Endothelial cell of umbilical vein (primary cell): Measurements from ENCODE around the gene IQCH. TPM values are rescaled to one million over a fixed set of nuclear protein-coding genes. Genes with fewer than 3 reads are reported as not detected.

ENCODE experiments used
- BruUV-seq: library from RNA; stranded (reverse); fragments of 400-500 nt; replicated peaks from 2 replicates; lab custom pipeline; 2021; lab: Mats Ljungman, UMichigan
- CTCF ChIA-PET: fragments of 300-600, 350-600 bp; sonication (Branson Sonifier 250); formaldehyde crosslinking; loops from one replicate; lab custom pipeline; 2021; ENCODE audit warnings: antibody characterized with exemption, inconsistent platforms; lab: Charles Lee
- POLR2A ChIA-PET: fragments of 300-600, 350-600 bp; sonication (Branson Sonifier 250); formaldehyde crosslinking; loops from one replicate; lab custom pipeline; 2021; ENCODE audit warnings: antibody characterized with exemption, inconsistent platforms; lab: Charles Lee
- DNase-seq: peaks from one replicate; pipeline ENCODE4 v3.0.0-alpha.2; 2011; ENCODE audit warnings: low read depth, low spot score
- FAIRE-seq: peaks from 2 replicates; lab custom pipeline; 2011; peaks lifted over from hg19 to GRCh38; lab: Jason Lieb, UNC
- H2AFZ ChIP-seq: 2 replicates; pipeline ENCODE4 v1.6.0; 2012; ENCODE audit warnings: low read depth, low read length, control low read depth, inconsistent platforms
- H3K27ac ChIP-seq: 2 replicates; pipeline ENCODE4 v1.5.1; 2011; ENCODE audit warnings: low read depth, mild to moderate bottlenecking, control low read depth, low read length, moderate library complexity; ENCODE audit not compliant: insufficient read depth
- H3K27me3 ChIP-seq, 2 experiments: 2 replicates each; pipeline versions ENCODE4 v1.6.0 to v1.6.1; 2011; ENCODE audit warnings: low read length in 2 of 2, mixed read lengths in 1 of 2; ENCODE audit not compliant: control insufficient read depth in 2 of 2, insufficient read depth in 2 of 2
- H3K36me3 ChIP-seq, 2 experiments: 2 replicates in 1 of 2; 3 replicates in 1 of 2; pipeline ENCODE4 v1.5.1; 2011; ENCODE audit warnings: low read length in 2 of 2, mild to moderate bottlenecking in 1 of 2, moderate library complexity in 1 of 2; ENCODE audit not compliant: control insufficient read depth in 2 of 2, insufficient read depth in 2 of 2; ENCODE audit errors: extremely low read depth in 1 of 2
- H3K4me1 ChIP-seq: 3 replicates; pipeline ENCODE4 v1.5.1; 2011; ENCODE audit warnings: mild to moderate bottlenecking, low read length; ENCODE audit not compliant: control insufficient read depth, insufficient read depth; ENCODE audit errors: extremely low read depth
- H3K4me2 ChIP-seq: 2 replicates; pipeline ENCODE4 v1.6.1; 2011; ENCODE audit warnings: low read length, control low read depth, mixed read lengths; ENCODE audit not compliant: insufficient read depth
- H3K4me3 ChIP-seq, 3 experiments: fragments of 200-600 bp in 1 of 3; sonication (generic), shearing (Covaris generic) in 1 of 3; replicated peaks in 1 of 3; 2 replicates each; pipeline ENCODE4 v1.5.1; 2011 to 2016; ENCODE audit warnings: control low read depth in 3 of 3, low read length in 3 of 3, mild to moderate bottlenecking in 2 of 3, inconsistent platforms in 1 of 3, low read depth in 1 of 3, moderate library complexity in 1 of 3; ENCODE audit not compliant: insufficient read depth in 1 of 3
- H3K79me2 ChIP-seq: 2 replicates; pipeline ENCODE4 v1.6.0; 2012; ENCODE audit warnings: low read length, inconsistent platforms; ENCODE audit not compliant: control insufficient read depth, insufficient read depth
- H3K9ac ChIP-seq: replicated peaks from 2 replicates; pipeline ENCODE3; 2011; ENCODE audit warnings: low read length, control low read depth; ENCODE audit not compliant: insufficient read depth; ENCODE audit errors: extremely low read depth
- H3K9me1 ChIP-seq: replicated peaks from 3 replicates; pipeline ENCODE4 v1.6.0; 2011; ENCODE audit warnings: mild to moderate bottlenecking, low read length; ENCODE audit not compliant: control insufficient read depth, insufficient read depth; ENCODE audit errors: extremely low read depth
- H3K9me3 ChIP-seq: replicated peaks from 2 replicates; pipeline ENCODE4 v1.5.1; 2012; ENCODE audit warnings: low read length, inconsistent platforms; ENCODE audit not compliant: control insufficient read depth, insufficient read depth
- H4K20me1 ChIP-seq: replicated peaks from 2 replicates; pipeline ENCODE3; 2011; ENCODE audit warnings: mild to moderate bottlenecking, low read length; ENCODE audit not compliant: control insufficient read depth, insufficient read depth; ENCODE audit errors: extremely low read depth
- EZH2 ChIP-seq: IDR thresholded peaks from 2 replicates; pipeline ENCODE4 v1.6.1; 2012; ENCODE audit warnings: borderline replicate concordance, low read depth, mild to moderate bottlenecking, moderate library complexity, low read length, inconsistent platforms; ENCODE audit not compliant: severe bottlenecking
- FOS ChIP-seq: IDR thresholded peaks from 2 replicates; pipeline ENCODE4 v1.6.1; 2011; ENCODE audit warnings: mild to moderate bottlenecking, low read length, moderate library complexity, borderline replicate concordance; ENCODE audit not compliant: insufficient read depth
- GATA2 ChIP-seq: IDR thresholded peaks from 2 replicates; pipeline ENCODE4 v1.7.0; 2011; ENCODE audit warnings: low read depth, mild to moderate bottlenecking, moderate library complexity, mixed read lengths, low read length; ENCODE audit not compliant: insufficient read length, insufficient read depth
- JUN ChIP-seq: IDR thresholded peaks from 2 replicates; pipeline ENCODE4 v1.6.1; 2011; ENCODE audit warnings: borderline replicate concordance, low read depth; ENCODE audit not compliant: insufficient read length, insufficient read depth
- MAX ChIP-seq: IDR thresholded peaks from 2 replicates; pipeline ENCODE4 v1.6.1; 2011; ENCODE audit not compliant: insufficient read depth, insufficient read length
- MYC ChIP-seq: IDR thresholded peaks from one replicate; pipeline ENCODE4 v1.6.1; 2011; ENCODE audit warnings: mild to moderate bottlenecking, low read depth, low read length
- POLR2A ChIP-seq: IDR thresholded peaks from 2 replicates; pipeline ENCODE4 v1.6.1; 2012; ENCODE audit warnings: low read depth, mild to moderate bottlenecking, control low read depth, low read length
- POLR2AphosphoS5 ChIP-seq: IDR thresholded peaks from 2 replicates; pipeline ENCODE4 v1.6.1; 2012; ENCODE audit warnings: low read depth, mild to moderate bottlenecking, control low read depth, low read length, moderate library complexity; ENCODE audit not compliant: insufficient read depth
- dilution Hi-C: fragments of 300-500 bp; cut with MboI; formaldehyde crosslinking; loops from one replicate; pipeline ENCODE4 v1.15.0; 2019; ENCODE audit warnings: low sequenced_read_pairs; ENCODE audit not compliant: extremely low pct_ligation_motif_present
- intact Hi-C: fragments of 100-400 bp; cut with micrococcal nuclease; formaldehyde crosslinking; loops from one replicate; pipeline ENCODE4 v1.10.0; 2022
- polyA plus RNA-seq, 4 experiments: library from polyadenylated mRNA; depleted of rRNA in 3 of 4; stranded (reverse) in 3 of 4; unstranded in 1 of 4; fragments of >200 nt; gene quantifications; 2 replicates each; pipeline versions ENCODE4 v1.2.1 to v1.2.3, GENCODE V29; 2011 to 2012; ENCODE audit warnings: missing spikeins in 1 of 4
- total RNA-seq: library from RNA; stranded (reverse); gene quantifications from 2 replicates; pipeline ENCODE4 v1.2.3, GENCODE V29; 2021
- TF ChIP-seq, protein P1 (sequence below), 2 donors: IDR thresholded peaks; 1 replicate in 1 of 2; 2 replicates in 1 of 2; pipeline ENCODE4 v1.5.1; 2011; ENCODE audit warnings: low read length in 2 of 2, mild to moderate bottlenecking in 2 of 2, moderate library complexity in 2 of 2, control low read depth in 1 of 2, inconsistent platforms in 1 of 2, low read depth in 1 of 2; ENCODE audit not compliant: insufficient read depth in 1 of 2; ENCODE audit errors: extremely low read depth in 1 of 2

Gene IQCH
- total and polyA plus RNA-seq, 2 donors (not counting 3 experiments of a cell fraction or from before 2014, with no cell fraction given), result 0.29 to 0.51 TPM

DNA sequence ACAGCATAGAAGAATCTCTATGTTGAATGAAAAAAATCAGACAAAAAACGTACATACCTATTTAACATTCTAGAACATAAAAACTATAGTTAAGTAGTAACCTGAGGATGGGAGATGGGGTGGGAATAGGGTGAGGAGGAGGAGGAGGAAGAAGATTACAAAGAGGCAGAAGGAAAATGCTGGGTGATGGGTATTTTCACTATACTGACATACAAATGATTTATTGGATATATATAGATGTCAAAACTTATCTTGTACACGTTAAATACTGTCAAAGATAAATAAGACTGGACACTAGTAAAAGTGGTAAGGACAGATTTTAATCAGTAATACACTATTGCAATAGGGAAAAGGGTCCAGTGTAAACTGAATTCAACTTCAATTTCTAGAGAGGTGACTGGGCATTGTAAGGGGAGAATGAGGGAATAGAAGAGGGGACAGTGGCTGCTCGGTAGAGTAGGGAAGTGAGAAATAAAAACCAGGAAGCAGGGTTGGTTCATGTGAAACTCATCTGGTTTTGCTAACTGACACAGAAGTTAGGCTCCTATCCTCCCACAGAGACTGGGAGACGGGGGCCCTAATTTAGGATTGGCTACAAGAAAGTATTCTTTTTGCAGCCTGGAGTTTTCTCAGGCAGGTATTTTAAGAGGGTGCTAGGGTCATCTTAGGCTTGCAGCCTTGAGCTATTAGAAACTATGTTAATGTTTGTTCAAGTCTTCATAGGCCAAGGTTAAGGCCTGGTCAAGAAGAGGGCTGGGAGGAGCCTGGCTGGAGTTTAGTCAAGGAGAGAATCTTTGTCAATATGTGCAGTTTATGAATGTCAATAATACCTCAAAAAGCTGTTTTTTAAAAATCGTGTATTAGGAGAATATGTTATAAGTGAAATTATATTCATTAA, 251.3 kb downstream of the IQCH start:
- Histone ChIP-seq H3K9me3 (no peaks in the 10 kb centered on the region), H3K9me1 (no peaks in the 10 kb centered on the region), H3K36me3 (no peaks in the 10 kb centered on the region), H3K4me1 (peaks cover 7% of the 10 kb centered on the region), H3K27me3 (no peaks in the 10 kb centered on the region), H4K20me1 (no peaks in the 10 kb centered on the region), H2AFZ (no peak overlapping the region), H3K9ac (no peak overlapping the region), H3K4me3 (no peak overlapping the region), H3K79me2 (no peaks in the 10 kb centered on the region), H3K27ac (no peak overlapping the region), H3K4me2 (no peak overlapping the region)
- dilution Hi-C loops (no loop called here), intact Hi-C loops (no loop called here)
- ChIA-PET CTCF (no interaction called here), POLR2A (no interaction called here)
- no peak for FAIRE-seq
- DNase-seq, result no peak
- TF ChIP-seq POLR2AphosphoS5 (no peak), FOS (no peak)
- no TSS peak for BruUV-seq

GRCh38 chr15:67506775-67507747, 252.5 kb downstream of the IQCH start:
- DNase-seq, result no peak
- H2AFZ ChIP-seq, result no peak overlapping the region
- no peak overlapping the region for H3K4me3 ChIP-seq
- H3K9me1 ChIP-seq, result no peaks in the 10 kb centered on the region
- H3K36me3 ChIP-seq, result no peaks in the 10 kb centered on the region
- BruUV-seq, result no TSS peak
- TF ChIP-seq POLR2AphosphoS5, result no peak
- no peak for TF ChIP-seq MYC
- TF ChIP-seq, protein P1, sequence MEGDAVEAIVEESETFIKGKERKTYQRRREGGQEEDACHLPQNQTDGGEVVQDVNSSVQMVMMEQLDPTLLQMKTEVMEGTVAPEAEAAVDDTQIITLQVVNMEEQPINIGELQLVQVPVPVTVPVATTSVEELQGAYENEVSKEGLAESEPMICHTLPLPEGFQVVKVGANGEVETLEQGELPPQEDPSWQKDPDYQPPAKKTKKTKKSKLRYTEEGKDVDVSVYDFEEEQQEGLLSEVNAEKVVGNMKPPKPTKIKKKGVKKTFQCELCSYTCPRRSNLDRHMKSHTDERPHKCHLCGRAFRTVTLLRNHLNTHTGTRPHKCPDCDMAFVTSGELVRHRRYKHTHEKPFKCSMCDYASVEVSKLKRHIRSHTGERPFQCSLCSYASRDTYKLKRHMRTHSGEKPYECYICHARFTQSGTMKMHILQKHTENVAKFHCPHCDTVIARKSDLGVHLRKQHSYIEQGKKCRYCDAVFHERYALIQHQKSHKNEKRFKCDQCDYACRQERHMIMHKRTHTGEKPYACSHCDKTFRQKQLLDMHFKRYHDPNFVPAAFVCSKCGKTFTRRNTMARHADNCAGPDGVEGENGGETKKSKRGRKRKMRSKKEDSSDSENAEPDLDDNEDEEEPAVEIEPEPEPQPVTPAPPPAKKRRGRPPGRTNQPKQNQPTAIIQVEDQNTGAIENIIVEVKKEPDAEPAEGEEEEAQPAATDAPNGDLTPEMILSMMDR (IDR thresholded peaks at IDR 0.05; ENCODE audit: extremely low read depth in 1 of 2, insufficient read depth in 1 of 2, low read depth in 1 of 2, low read length in 2 of 2), result no peak
- TF ChIP-seq MAX, result no peak
- no peak for TF ChIP-seq JUN
- no peak for TF ChIP-seq FOS
- no peak for TF ChIP-seq GATA2
- no peak for TF ChIP-seq POLR2A
- no peak for TF ChIP-seq EZH2
- H3K27ac ChIP-seq, result no peak overlapping the region
- no peaks in the 10 kb centered on the region for H3K9me3 ChIP-seq
- intact Hi-C loops, result no loop called here
- no peaks in the 10 kb centered on the region for H4K20me1 ChIP-seq
- FAIRE-seq, result no peak
- H3K9ac ChIP-seq, result no peak overlapping the region
- H3K4me1 ChIP-seq, result no peaks in the 10 kb centered on the region
- H3K27me3 ChIP-seq, result no peaks in the 10 kb centered on the region
- POLR2A ChIA-PET, result no interaction called here
- dilution Hi-C loops, result no loop called here
- H3K4me2 ChIP-seq, result no peak overlapping the region
- H3K79me2 ChIP-seq, result no peaks in the 10 kb centered on the region
- CTCF ChIA-PET, result interaction anchor here (1.0 kb wide), 1 partner anchor 21 kb away, joined by 3 read pairs; no protein-coding TSS in a partner anchor
